Measurements from ENCODE around the gene RNF123. TPM values are rescaled to one million over a fixed set of nuclear protein-coding genes. Genes with fewer than 3 reads are reported as not detected.

The RNF123 gene
- polyA plus RNA-seq, 1 of the 3 experiments (the other 2 are of a cell fraction) = 48.1 TPM

DNA sequence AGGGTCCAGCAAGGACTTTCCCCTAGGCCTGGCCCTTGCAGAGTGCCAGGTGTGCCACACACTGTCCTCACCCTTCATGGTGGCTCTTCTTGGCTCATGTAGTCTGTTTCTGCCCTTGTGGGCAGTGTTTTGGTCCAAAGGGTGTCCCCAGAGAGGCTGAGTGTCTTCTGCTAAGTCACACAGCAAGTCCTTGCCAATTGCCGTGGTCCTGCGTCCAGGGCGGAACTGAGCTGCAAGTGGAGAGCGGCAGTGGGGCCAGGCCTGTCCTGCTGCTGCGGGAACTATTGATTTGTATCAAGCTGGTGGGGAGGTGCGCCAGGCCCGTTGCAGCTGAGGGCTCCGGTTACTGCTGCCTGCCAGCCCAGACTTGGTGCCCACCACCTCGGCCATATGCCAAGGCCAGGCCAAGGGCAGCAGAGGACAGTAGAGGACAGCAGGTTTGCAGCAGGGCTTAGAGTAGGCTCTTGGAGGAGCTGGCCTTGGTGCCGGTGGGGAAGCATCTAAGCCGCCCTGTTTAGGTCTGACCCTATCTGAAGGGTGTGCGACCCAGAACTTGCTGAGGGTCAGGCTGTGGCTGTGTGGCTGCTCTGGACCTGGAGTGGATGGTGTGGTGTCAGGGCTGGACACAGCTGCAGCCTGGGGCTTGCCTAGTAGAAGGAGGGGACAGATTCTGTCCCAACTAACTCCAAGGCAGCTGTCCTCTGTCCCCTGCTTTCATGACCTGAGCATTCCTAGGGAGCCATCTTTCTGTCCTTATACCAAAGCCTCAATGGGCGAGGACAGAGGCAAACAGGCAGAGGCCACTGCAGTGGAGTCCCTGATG is 25.6 kb downstream of the RNF123 start:
- Histone ChIP-seq H3K4me1 (ENCODE audit: control insufficient read depth in 1 of 2, insufficient read depth in 2 of 2, low read depth in 1 of 2, low read length in 1 of 2) (peaks cover 0 to 12% of the 10 kb centered on the region in 2 experiments; a peak in 1 of 4 replicates), H3K4me3 (ENCODE audit: low read depth in 2 of 2, low read length in 1 of 2) (no peak overlapping the region), H3F3A (replicated peaks; ENCODE audit: insufficient read depth) (peaks cover 3% of the 10 kb centered on the region), H2AFZ (ENCODE audit: low read depth) (no peak overlapping the region), H3K36me3 (replicated peaks in 1 of 2; ENCODE audit: control insufficient read depth in 1 of 2, insufficient read depth in 2 of 2, low read length in 1 of 2) (peaks cover 8 to 16% of the 10 kb centered on the region in 2 experiments), H3K79me2 (ENCODE audit: insufficient read depth) (no peaks in the 10 kb centered on the region), H3K9ac (no peak overlapping the region), H4K20me1 (ENCODE audit: insufficient read depth) (no peaks in the 10 kb centered on the region), H3K9me3 (no peaks in the 10 kb centered on the region), H3K4me2 (no peak overlapping the region), H3K9me2 (no peaks in the 10 kb centered on the region), H3K27me3 (ENCODE audit: insufficient read depth) (no peaks in the 10 kb centered on the region), H3K27ac (ENCODE audit: low read depth in 2 of 2, low read length in 1 of 2) (no peak overlapping the region)
- 91% methylated on average over 8 of the region's 13 CpGs for WGBS (ENCODE audit: low lambda C conversion rate)
- no peak for DNase-seq
- ChIA-PET CTCF (interaction anchor here (1.0 to 7.9 kb wide), 2 partner anchors 12 to 176 kb away, joined by 3 to 76 read pairs; no protein-coding TSS in a partner anchor), POLR2A (no interaction called here)
- TF ChIP-seq, protein P1, sequence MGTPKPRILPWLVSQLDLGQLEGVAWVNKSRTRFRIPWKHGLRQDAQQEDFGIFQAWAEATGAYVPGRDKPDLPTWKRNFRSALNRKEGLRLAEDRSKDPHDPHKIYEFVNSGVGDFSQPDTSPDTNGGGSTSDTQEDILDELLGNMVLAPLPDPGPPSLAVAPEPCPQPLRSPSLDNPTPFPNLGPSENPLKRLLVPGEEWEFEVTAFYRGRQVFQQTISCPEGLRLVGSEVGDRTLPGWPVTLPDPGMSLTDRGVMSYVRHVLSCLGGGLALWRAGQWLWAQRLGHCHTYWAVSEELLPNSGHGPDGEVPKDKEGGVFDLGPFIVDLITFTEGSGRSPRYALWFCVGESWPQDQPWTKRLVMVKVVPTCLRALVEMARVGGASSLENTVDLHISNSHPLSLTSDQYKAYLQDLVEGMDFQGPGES (IDR thresholded peaks at IDR 0.05; ENCODE audit: low read depth, low read length) = no peak
- TF ChIP-seq MXI1 (IDR thresholded peaks at IDR 0.05; ENCODE audit: low read depth, low read length) (no peak), JUND (IDR thresholded peaks at IDR 0.05) (no peak), GATA2 (CRISPR knock-in tag; IDR thresholded peaks at IDR 0.05) (no peak), YY1 (IDR thresholded peaks at IDR 0.05; ENCODE audit: low read depth) (no peak), NRF1 (IDR thresholded peaks at IDR 0.05; ENCODE audit: low read depth, low read length) (no peak), GABPA (IDR thresholded peaks at IDR 0.05; ENCODE audit: low read depth) (no peak), SIN3A (IDR thresholded peaks at IDR 0.05; ENCODE audit: borderline replicate concordance, low read depth, low read length) (no peak), SMC3 (IDR thresholded peaks at IDR 0.05; ENCODE audit: low read depth, low read length) (no peak), FOXM1 (IDR thresholded peaks at IDR 0.05; ENCODE audit: low read depth) (no peak), NFIC (IDR thresholded peaks at IDR 0.05; ENCODE audit: borderline replicate concordance) (no peak), CHD2 (IDR thresholded peaks at IDR 0.05; ENCODE audit: low read length, partially characterized antibody) (no peak)
- TF ChIP-seq, protein P2, sequence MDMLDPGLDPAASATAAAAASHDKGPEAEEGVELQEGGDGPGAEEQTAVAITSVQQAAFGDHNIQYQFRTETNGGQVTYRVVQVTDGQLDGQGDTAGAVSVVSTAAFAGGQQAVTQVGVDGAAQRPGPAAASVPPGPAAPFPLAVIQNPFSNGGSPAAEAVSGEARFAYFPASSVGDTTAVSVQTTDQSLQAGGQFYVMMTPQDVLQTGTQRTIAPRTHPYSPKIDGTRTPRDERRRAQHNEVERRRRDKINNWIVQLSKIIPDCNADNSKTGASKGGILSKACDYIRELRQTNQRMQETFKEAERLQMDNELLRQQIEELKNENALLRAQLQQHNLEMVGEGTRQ (IDR thresholded peaks at IDR 0.05; ENCODE audit: borderline replicate concordance, low read depth, low read length) = no peak
- TF ChIP-seq, protein P3, sequence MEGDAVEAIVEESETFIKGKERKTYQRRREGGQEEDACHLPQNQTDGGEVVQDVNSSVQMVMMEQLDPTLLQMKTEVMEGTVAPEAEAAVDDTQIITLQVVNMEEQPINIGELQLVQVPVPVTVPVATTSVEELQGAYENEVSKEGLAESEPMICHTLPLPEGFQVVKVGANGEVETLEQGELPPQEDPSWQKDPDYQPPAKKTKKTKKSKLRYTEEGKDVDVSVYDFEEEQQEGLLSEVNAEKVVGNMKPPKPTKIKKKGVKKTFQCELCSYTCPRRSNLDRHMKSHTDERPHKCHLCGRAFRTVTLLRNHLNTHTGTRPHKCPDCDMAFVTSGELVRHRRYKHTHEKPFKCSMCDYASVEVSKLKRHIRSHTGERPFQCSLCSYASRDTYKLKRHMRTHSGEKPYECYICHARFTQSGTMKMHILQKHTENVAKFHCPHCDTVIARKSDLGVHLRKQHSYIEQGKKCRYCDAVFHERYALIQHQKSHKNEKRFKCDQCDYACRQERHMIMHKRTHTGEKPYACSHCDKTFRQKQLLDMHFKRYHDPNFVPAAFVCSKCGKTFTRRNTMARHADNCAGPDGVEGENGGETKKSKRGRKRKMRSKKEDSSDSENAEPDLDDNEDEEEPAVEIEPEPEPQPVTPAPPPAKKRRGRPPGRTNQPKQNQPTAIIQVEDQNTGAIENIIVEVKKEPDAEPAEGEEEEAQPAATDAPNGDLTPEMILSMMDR (IDR thresholded peaks at IDR 0.05) = no peak
- TF ChIP-seq, protein P4, sequence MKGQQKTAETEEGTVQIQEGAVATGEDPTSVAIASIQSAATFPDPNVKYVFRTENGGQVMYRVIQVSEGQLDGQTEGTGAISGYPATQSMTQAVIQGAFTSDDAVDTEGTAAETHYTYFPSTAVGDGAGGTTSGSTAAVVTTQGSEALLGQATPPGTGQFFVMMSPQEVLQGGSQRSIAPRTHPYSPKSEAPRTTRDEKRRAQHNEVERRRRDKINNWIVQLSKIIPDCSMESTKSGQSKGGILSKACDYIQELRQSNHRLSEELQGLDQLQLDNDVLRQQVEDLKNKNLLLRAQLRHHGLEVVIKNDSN (IDR thresholded peaks at IDR 0.05; ENCODE audit: borderline replicate concordance, low read depth) = no peak

All from SK-N-SH (cell line).